H1 (cell line): ENCODE results near the gene CACNB2. TPM values are rescaled to one million over a fixed set of nuclear protein-coding genes. Genes with fewer than 3 reads are reported as not detected.

ENCODE experiments used
- CTCF ChIA-PET: fragments of 300-600 bp; sonication (Branson Sonifier 250); formaldehyde crosslinking; loops from one replicate; lab custom pipeline; 2021; ENCODE audit not compliant: partially characterized antibody; lab: Charles Lee
- POLR2A ChIA-PET: fragments of 300-600 bp; sonication (Branson Sonifier 250); formaldehyde crosslinking; loops from one replicate; lab custom pipeline; 2021; ENCODE audit warnings: inconsistent platforms; ENCODE audit not compliant: partially characterized antibody; lab: Charles Lee
- DNase-seq, 2 experiments: peaks; one replicate each; pipeline versions ENCODE4 v3.0.0 to v3.0.0-alpha.2; 2010 to 2022; ENCODE audit warnings: low spot score in 2 of 2, low read depth in 1 of 2, mixed read lengths in 1 of 2
- FAIRE-seq: peaks from 2 replicates; lab custom pipeline; 2011; peaks lifted over from hg19 to GRCh38; lab: Jason Lieb, UNC
- H2AFZ ChIP-seq: 2 replicates; pipeline ENCODE4 v1.8.1; 2012; ENCODE audit warnings: low read length, inconsistent platforms
- H2AK5ac ChIP-seq: 2 replicates; pipeline ENCODE4 v1.6.1; 2013; ENCODE audit warnings: low read depth, low read length
- H2BK120ac ChIP-seq: replicated peaks from 2 replicates; pipeline ENCODE3; 2013; ENCODE audit warnings: low read depth, low read length, inconsistent platforms
- H2BK12ac ChIP-seq: 2 replicates; pipeline ENCODE4 v1.6.1; 2013; ENCODE audit warnings: low read depth, low read length
- H2BK15ac ChIP-seq: 2 replicates; pipeline ENCODE4 v1.6.1; 2013; ENCODE audit warnings: low read length
- H2BK20ac ChIP-seq: 2 replicates; pipeline ENCODE4 v1.6.1; 2013; ENCODE audit warnings: low read length
- H2BK5ac ChIP-seq: 2 replicates; pipeline ENCODE4 v1.6.1; 2013; ENCODE audit warnings: low read depth, low read length
- H3K14ac ChIP-seq: 2 replicates; pipeline ENCODE4 v1.6.1; 2013; ENCODE audit warnings: inconsistent platforms; ENCODE audit not compliant: insufficient read length
- H3K18ac ChIP-seq: 2 replicates; pipeline ENCODE4 v1.6.1; 2013; ENCODE audit warnings: low read length; ENCODE audit errors: extremely low read depth
- H3K23ac ChIP-seq: 2 replicates; pipeline ENCODE4 v1.6.1; 2013; ENCODE audit warnings: inconsistent platforms; ENCODE audit not compliant: insufficient read length
- H3K23me2 ChIP-seq: 2 replicates; pipeline ENCODE4 v1.6.1; 2013; ENCODE audit warnings: low read depth, low read length
- H3K27ac ChIP-seq: 2 replicates; pipeline ENCODE4 v1.6.1; 2011; ENCODE audit warnings: low read depth, low read length, inconsistent platforms
- H3K27me3 ChIP-seq, 4 experiments: replicated peaks in 1 of 4; 1 replicate in 1 of 4; 2 replicates in 3 of 4; pipeline versions ENCODE4 v1.6.1 to v1.8.1; 2011 to 2013; ENCODE audit warnings: low read length in 3 of 4, mild to moderate bottlenecking in 3 of 4, inconsistent platforms in 2 of 4, mixed read lengths in 2 of 4, moderate library complexity in 1 of 4; ENCODE audit not compliant: control insufficient read depth in 3 of 4, insufficient read depth in 3 of 4; ENCODE audit errors: extremely low read depth in 1 of 4
- H3K36me3 ChIP-seq, 4 experiments: 2 replicates each; pipeline versions ENCODE4 v1.6.1 to v1.8.1; 2011 to 2013; ENCODE audit warnings: mild to moderate bottlenecking in 4 of 4, low read length in 3 of 4, moderate library complexity in 2 of 4, control low read depth in 1 of 4, inconsistent platforms in 1 of 4; ENCODE audit not compliant: insufficient read depth in 4 of 4, control insufficient read depth in 2 of 4
- H3K4ac ChIP-seq: replicated peaks from 2 replicates; pipeline ENCODE3; 2013; ENCODE audit warnings: low read length, low read depth, mixed read lengths, inconsistent platforms; ENCODE audit not compliant: insufficient read length
- H3K4me1 ChIP-seq, 4 experiments: replicated peaks in 1 of 4; 1 replicate in 1 of 4; 2 replicates in 3 of 4; pipeline versions ENCODE4 v1.6.1 to v1.8.1; 2011 to 2013; ENCODE audit warnings: low read length in 3 of 4, inconsistent platforms in 2 of 4, mixed read lengths in 1 of 4; ENCODE audit not compliant: insufficient read depth in 4 of 4, control insufficient read depth in 3 of 4
- H3K4me2 ChIP-seq, 2 experiments: 2 replicates each; pipeline versions ENCODE4 v1.6.1 to v1.8.1; 2011 to 2013; ENCODE audit warnings: low read depth in 2 of 2, low read length in 2 of 2, control low read depth in 1 of 2, inconsistent platforms in 1 of 2, mild to moderate bottlenecking in 1 of 2; ENCODE audit not compliant: insufficient read depth in 1 of 2
- H3K4me3 ChIP-seq, 4 experiments: fragments of 200-600, 300-600 bp in 1 of 4; sonication (generic), shearing (Covaris generic), sonication (Bioruptor Twin) in 1 of 4; 2 replicates each; pipeline versions ENCODE4 v1.5.1 to v1.8.1; 2011 to 2016; ENCODE audit warnings: low read length in 4 of 4, low read depth in 3 of 4, control low read depth in 2 of 4, inconsistent platforms in 2 of 4, mild to moderate bottlenecking in 2 of 4, mixed read lengths in 1 of 4, moderate library complexity in 1 of 4; ENCODE audit not compliant: insufficient read depth in 2 of 4; ENCODE audit errors: extremely low read depth in 1 of 4
- H3K56ac ChIP-seq: replicated peaks from 2 replicates; pipeline ENCODE3; 2013; ENCODE audit warnings: low read depth, mild to moderate bottlenecking, mixed read lengths, low read length, inconsistent platforms; ENCODE audit not compliant: insufficient read length
- H3K79me1 ChIP-seq: 2 replicates; pipeline ENCODE4 v1.6.1; 2013; ENCODE audit warnings: low read depth, low read length, control low read depth
- H3K79me2 ChIP-seq, 2 experiments: 2 replicates each; pipeline versions ENCODE4 v1.6.1 to v1.8.1; 2012 to 2013; ENCODE audit warnings: low read length in 2 of 2, mild to moderate bottlenecking in 2 of 2, inconsistent platforms in 1 of 2; ENCODE audit not compliant: insufficient read depth in 2 of 2, control insufficient read depth in 1 of 2
- H3K9ac ChIP-seq, 4 experiments: replicated peaks in 1 of 4; 1 replicate in 1 of 4; 2 replicates in 3 of 4; pipeline versions ENCODE4 v1.6.1 to v1.8.1; 2011 to 2013; ENCODE audit warnings: low read depth in 3 of 4, low read length in 3 of 4, control low read depth in 2 of 4, mild to moderate bottlenecking in 2 of 4, moderate library complexity in 2 of 4, inconsistent platforms in 1 of 4; ENCODE audit errors: extremely low read depth in 1 of 4
- H3K9me3 ChIP-seq, 2 experiments: 2 replicates each; pipeline versions ENCODE4 v1.6.1 to v1.8.1; 2012 to 2013; ENCODE audit warnings: mild to moderate bottlenecking in 2 of 2, moderate library complexity in 2 of 2, control low read depth in 1 of 2, inconsistent platforms in 1 of 2, low read depth in 1 of 2, low read length in 1 of 2, mixed read lengths in 1 of 2; ENCODE audit not compliant: insufficient read depth in 2 of 2
- H4K20me1 ChIP-seq, 2 experiments: replicated peaks in 1 of 2; 2 replicates each; pipeline versions ENCODE3 to v1.8.1; 2011 to 2013; ENCODE audit warnings: inconsistent platforms in 2 of 2, low read length in 2 of 2, mild to moderate bottlenecking in 1 of 2; ENCODE audit not compliant: insufficient read depth in 2 of 2, control insufficient read depth in 1 of 2
- H4K5ac ChIP-seq: 2 replicates; pipeline ENCODE4 v1.6.1; 2013; ENCODE audit warnings: low read length, low read depth, mixed read lengths, inconsistent platforms; ENCODE audit not compliant: insufficient read length
- H4K8ac ChIP-seq: 2 replicates; pipeline ENCODE4 v1.8.0; 2013; ENCODE audit warnings: mild to moderate bottlenecking, moderate library complexity, low read length, inconsistent platforms; ENCODE audit not compliant: insufficient read depth; ENCODE audit errors: extremely low read depth
- H4K91ac ChIP-seq: replicated peaks from 2 replicates; pipeline ENCODE3; 2013; ENCODE audit warnings: low read length, mixed read lengths, inconsistent platforms; ENCODE audit not compliant: insufficient read length
- GTF2F1 ChIP-seq: IDR thresholded peaks from 2 replicates; pipeline ENCODE4 v1.6.1; 2012; ENCODE audit warnings: low read depth, low read length, improper control_type of control experiment, borderline replicate concordance
- HDAC2 ChIP-seq, 2 experiments: fragments of 300-600 bp in 1 of 2; sonication (generic) in 1 of 2; IDR thresholded peaks; 2 replicates each; pipeline ENCODE4 v1.6.1; 2011 to 2012; ENCODE audit warnings: low read depth in 2 of 2, low read length in 2 of 2, mild to moderate bottlenecking in 2 of 2, moderate library complexity in 2 of 2, borderline replicate concordance in 1 of 2, inconsistent platforms in 1 of 2
- KDM5A ChIP-seq: fragments of 200-600 bp; IDR thresholded peaks from 2 replicates; pipeline ENCODE4 v1.7.1; 2012; ENCODE audit warnings: mild to moderate bottlenecking, low read length, inconsistent platforms, mixed read lengths
- TCF12 ChIP-seq: IDR thresholded peaks from 2 replicates; pipeline ENCODE4 v1.6.1; 2011; ENCODE audit warnings: low read depth, mild to moderate bottlenecking, low read length
- WGBS, 2 experiments: shearing (Covaris generic) in 1 of 2; methylation state at CpG; one replicate each; pipeline versions ENCODE4 v1.1.6 to v1.1.7; 2013 to 2015; ENCODE audit warnings: low lambda C conversion rate in 2 of 2, mixed read lengths in 2 of 2, inconsistent platforms in 1 of 2, low coverage in 1 of 2, missing lambda C conversion rate in 1 of 2; ENCODE audit not compliant: insufficient replicate concordance in 2 of 2, insufficient coverage in 1 of 2, insufficient read length in 1 of 2; ENCODE audit errors: extremely low coverage in 1 of 2, missing lambda C conversion rate in 1 of 2; 5-methylcytosine and 5-hydroxymethylcytosine counted together
- polyA plus RNA-seq, 7 experiments: library from polyadenylated mRNA; depleted of rRNA in 3 of 7; stranded (reverse) in 5 of 7; unstranded in 2 of 7; fragments of >200 nt in 5 of 7; fragments of 200-250 nt in 2 of 7; gene quantifications; 1 replicate in 5 of 7; 2 replicates in 1 of 7; 4 replicates in 1 of 7; pipeline versions ENCODE4 v1.2.1 to v1.2.3, GENCODE V29; 2011 to 2013; ENCODE audit warnings: missing spikeins in 2 of 7, mixed read lengths in 2 of 7
- total RNA-seq: library from RNA; stranded (reverse); fragmentation: NEBNext Ultra II Directional; extraction: Animal tissue kit (Norgen Biotek cat#: 25700); gene quantifications from 2 replicates; pipeline ENCODE4 v1.2.1, GENCODE V29; 2021

CACNB2 gene
- total and polyA plus RNA-seq, 2 of the 8 experiments (the other 6 are each of a cell fraction or from before 2014, with no cell fraction given): 2.4 to 3.2 TPM

GRCh38 chr10:18142151-18142550, 1.9 kb downstream of the CACNB2 start:
- Histone ChIP-seq H4K20me1 (no peaks in the 10 kb centered on the region), H3K14ac (no peak overlapping the region), H3K4ac (no peak overlapping the region), H4K91ac (no peak overlapping the region), H2AK5ac (no peak overlapping the region), H3K23ac (no peak overlapping the region), H3K79me2 (no peaks in the 10 kb centered on the region), H3K4me2 (peak overlapping the region in 1 of 2 experiments; percentile 99; a peak in 1 of 4 replicates), H3K27me3 (peaks cover 0 to 18% (median 6%) of the 10 kb centered on the region in 4 experiments; a peak in 4 of 7 replicates), H2BK15ac (no peak overlapping the region), H3K4me1 (peaks cover 0 to 4% (median 2%) of the 10 kb centered on the region in 4 experiments; a peak in 3 of 7 replicates), H3K56ac (no peak overlapping the region), H2BK20ac (no peak overlapping the region), H3K36me3 (no peaks in the 10 kb centered on the region), H2BK120ac (no peak overlapping the region), H3K9ac (no peak overlapping the region), H4K8ac (no peak overlapping the region), H3K18ac (no peak overlapping the region), H3K4me3 (0 out of 8 replicates have a peak overlapping the region, but pooled peaks of 1 of the 4 experiments have one; percentile 96), H3K9me3 (no peaks in the 10 kb centered on the region), H3K79me1 (no peaks in the 10 kb centered on the region; the same call in 1 of the 2 replicates), H3K27ac (no peak overlapping the region), H2AFZ (no peak overlapping the region), H3K23me2 (peaks cover 8% of the 10 kb centered on the region), H2BK5ac (no peak overlapping the region), H2BK12ac (no peak overlapping the region), H4K5ac (no peak overlapping the region)
- ChIA-PET POLR2A (no interaction called here), CTCF (interaction anchor here (0.6 to 1.2 kb wide), 3 partner anchors 66 to 91 kb away, joined by 3 to 4 read pairs (median 3); no protein-coding TSS in a partner anchor)
- TF ChIP-seq TCF12 (no peak), HDAC2 (IDR thresholded peaks at IDR 0.05; ENCODE audit: borderline replicate concordance in 1 of 2, low read depth in 2 of 2, low read length in 2 of 2) (no peak), GTF2F1 (no peak), KDM5A (no peak)
- FAIRE-seq (no peak), DNase-seq (no peak)
- 89% methylated on average over 4 of the region's 4 CpGs; no CpG with 5 or more reads in 1 of the 2 experiments for WGBS, 2 experiments
